ENCODE data around the gene PUDP.

- peak; percentile 48 for TF ChIP-seq CTCF (IDR thresholded peaks at IDR 0.05; ENCODE audit: poor library complexity)
- TF ChIP-seq EZH2phosphoT487 (IDR thresholded peaks at IDR 0.05; ENCODE audit: low read depth, severe bottlenecking, unreplicated experiment), result peak; percentile 58
Measured at GRCh38 chrX:7132335-7133049, 15.5 kb downstream of the PUDP start.
